Stimulated activated CD8-positive, alpha-beta memory T cell treated with anti-CD3 and anti-CD28 coated beads, Interleukin-12 subunit alpha, Interleukin-12 subunit beta, amount 100 ng/mL, for 4 hours (primary cell): Measurements from ENCODE around the gene TCF20.

ENCODE experiments used
- DNase-seq: peaks from one replicate; pipeline ENCODE4 v3.0.0-alpha.2; 2020; ENCODE audit warnings: low read depth

TCF20 gene

DNA sequence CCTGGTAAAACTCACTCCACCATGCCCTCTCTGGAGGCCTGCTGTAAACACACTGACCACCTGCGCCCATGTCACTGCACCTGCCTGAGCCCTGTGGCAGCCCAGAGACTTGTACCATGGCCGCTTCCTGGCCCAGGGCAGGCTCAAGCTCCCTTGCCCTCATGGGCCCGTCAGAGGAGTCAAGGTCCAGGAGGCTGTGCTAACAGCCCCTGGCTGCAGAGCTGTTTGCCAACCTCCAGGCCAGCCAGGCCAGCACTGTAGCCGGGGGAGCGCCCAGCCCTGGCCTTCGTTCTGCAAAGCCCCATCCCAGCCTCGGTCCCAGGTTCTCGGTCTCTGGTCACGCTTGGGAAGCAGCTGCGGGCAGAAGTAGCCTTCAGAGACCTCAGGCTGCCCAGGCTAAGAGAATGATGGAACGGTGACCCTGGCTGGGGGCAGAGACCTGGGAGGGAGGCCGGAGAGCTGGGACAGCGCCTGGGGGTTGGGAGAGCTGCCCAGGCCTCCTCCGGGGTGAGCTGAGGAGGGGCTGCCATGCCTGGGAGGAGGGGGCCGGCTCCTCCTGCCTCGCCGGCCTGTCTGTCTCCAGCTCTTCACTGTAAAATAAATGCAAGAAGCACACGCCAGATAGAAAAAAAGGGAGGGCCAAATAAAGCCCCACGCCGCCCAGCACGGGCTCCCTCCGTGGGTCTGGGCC is 11.9 kb upstream of the TCF20 start:
- no peak for DNase-seq

DNA sequence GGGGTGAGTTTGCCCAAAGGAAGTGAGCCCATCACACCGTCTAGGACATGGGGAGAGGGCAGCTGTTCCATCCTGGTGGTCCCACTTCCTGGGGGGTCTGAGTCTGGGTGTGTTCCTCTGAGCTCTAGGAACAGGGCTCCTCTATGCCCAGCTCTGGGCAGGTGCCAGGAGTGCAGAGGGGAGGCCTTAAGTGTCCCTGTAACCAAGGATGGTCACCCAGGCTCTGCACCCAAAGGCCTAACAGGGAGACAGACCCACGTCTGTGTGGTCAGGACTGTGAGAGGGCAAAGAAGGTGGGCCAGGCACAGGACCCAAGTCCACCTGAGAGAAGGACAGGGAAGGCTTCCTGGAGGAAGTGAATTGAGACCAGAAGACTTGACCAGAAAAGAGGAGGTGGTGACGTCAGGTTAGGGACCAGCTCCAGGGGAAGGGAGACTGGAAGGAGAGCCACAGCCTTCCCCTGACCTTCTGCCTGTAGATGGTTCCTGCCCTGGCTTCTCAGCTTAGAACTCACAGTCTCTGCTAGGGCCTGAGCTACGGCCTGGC is 11.3 kb upstream of the TCF20 start:
- no peak for DNase-seq

DNA sequence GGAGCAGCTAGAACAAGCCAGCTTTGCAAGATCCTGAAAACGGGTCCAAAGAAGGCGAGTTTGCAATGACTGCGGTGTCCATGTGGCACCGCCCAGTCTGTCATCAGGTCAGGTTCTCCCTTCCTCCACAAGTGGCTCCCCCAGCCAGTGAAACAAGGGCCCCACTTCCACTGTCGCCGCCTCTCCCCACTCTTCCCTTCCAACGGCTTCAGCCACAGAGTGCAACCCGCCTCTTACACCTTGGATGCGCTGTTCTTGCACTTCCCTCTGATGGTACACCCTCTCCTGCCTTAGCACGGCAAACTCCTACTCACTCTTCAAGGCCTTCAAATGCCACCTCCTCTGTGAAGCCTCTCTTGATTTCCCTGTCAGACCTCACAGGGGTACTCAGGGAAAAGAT is 10.8 kb upstream of the TCF20 start:
- no peak for DNase-seq

DNA sequence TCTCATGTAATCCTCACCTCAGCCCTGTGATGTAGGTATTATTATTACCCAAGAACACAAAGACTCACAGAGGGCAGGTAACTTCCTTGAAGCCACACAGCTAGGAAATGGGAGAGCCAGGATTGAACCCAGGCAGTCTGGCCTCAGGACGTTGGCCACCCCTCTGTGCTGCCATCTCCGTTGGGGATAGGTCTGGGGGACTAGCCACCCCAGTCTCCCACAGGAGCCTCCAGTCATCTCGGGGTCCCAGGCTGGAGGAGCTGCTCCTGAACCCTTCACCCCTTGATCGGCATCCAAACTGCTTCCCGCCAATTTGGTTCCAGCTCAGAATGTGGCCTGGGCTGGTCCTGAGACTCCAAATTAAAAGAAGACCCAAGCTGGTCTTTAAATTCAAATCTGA is 10.4 kb upstream of the TCF20 start:
- no peak for DNase-seq

DNA sequence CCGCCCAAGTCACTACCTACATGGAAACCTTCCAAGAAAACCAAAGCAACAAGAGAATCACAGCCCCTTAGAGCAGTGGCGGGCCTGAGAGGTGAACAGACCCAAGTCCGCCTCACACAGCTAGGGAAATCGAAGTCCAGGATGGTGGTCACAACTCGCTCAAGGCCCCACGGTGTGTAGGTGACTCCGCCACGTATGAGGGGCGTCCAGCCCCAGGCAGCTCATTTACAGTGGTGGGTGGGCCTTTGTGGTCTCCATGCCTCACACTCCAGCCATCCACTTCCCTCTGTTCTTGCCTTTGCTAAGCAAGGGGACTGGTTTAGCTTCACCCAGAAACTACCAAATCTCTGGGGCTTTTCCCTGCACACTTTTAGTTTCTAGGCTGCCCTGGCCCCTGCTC is 9.7 kb upstream of the TCF20 start:
- DNase-seq, result no peak

DNA sequence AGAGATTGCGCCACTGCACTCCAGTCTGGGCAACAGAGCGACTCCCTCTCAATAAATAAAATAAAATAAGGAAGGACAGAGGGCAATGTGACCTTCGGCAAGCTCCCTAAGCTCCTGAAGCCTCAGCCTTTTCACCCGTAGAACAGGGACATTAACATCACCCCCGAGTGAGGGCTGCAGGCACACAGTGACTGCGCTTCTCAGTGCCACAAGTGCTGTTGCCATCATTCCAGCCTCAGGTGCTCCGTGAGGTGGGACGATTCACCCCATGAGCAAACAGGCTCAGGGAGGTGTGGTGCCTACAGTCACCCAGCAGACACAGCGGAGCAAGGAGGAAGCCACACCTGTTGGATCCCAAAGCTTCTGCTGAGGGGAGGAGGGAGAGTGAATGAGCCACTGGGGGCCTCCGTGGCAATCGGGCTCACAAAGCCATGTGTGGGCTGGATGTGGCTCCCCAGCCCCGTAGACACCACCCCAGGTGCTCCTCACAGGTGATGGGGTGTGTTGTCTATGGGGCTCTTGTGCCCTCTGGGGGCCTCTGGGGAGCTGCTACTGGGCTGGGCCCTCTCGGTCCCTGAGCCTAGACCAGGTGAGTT is 9.1 kb upstream of the TCF20 start:
- no peak for DNase-seq

DNA sequence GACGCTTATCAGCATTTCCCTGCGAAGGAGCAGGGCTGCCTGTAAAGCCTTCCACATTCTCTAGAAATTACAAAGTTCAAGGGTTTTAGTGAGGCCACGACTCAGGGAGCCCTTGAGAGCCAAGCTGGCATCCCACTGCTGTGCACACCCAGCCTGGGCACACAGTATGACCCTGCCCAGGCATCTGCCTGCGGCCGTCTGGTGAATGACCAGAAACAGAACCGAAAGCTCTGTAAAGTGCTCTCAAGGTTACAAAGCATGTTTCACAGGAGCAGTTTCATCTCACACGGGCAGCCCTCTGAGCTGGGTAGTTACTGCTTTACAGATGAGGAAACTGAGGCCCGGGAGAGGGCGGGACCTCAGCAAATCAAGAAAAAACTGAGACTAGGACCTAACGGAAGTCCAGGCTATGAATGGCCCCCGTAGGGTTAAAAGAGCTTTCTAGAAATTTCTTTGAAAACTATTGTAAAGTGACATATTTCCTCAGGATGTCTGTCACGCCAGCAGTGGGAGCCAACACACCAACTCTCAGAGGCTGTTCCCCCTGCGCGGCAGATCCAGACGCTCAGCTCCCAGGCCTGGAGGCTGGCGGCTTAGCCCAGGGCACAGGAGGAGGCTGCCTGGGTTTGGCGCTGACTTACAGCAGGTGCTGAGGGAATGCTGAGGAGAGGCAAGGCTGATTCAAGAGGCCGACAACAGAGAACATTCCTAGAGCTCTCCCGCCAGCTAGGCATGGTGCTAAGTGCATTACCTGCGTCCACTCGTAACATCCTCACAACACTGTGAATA is 7.7 kb upstream of the TCF20 start:
- no peak for DNase-seq

DNA sequence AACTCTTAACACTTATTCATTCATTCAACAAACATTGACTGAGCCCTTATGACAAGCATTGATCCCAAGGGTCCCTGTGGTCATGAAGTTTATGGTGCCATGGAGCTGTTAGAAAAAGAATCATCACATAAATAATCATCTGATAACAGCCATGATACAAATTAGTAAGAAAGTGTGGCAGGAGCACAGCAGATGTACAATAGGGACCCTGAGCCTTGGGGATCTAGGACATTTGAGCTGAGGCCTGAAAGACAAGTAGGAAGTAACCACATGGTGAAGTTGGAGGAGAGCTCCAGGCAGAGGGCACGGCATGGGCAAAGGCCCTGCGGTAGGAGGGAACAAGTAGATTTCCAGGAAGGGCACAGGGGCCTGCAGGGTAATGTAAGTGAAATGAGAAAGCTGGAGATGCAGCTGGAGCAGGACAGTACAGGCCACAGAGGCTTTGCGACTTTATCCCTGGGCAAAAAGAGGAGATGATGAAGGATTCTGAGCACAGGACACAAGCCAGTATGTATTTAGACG is 6.8 kb upstream of the TCF20 start:
- no peak for DNase-seq

DNA sequence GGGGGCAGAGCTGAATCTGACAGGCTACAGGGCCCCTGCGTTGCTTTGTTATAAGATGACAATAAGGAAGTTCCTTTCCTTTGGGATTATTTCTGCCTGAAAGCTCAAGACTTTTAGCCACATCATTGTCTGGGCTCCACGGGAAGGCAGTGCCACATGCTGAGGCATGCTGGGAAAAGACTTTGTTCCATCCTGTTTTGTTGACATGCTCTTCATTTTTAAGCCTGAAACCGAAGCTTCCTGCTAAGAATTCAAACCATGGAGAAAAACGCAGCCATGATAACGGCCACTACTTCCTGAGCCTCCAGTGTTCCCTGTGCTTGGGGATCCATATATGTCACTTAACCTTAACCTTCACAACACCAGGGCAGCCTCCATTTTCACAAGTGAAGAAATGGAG is 5.5 kb upstream of the TCF20 start:
- DNase-seq, result no peak

DNA sequence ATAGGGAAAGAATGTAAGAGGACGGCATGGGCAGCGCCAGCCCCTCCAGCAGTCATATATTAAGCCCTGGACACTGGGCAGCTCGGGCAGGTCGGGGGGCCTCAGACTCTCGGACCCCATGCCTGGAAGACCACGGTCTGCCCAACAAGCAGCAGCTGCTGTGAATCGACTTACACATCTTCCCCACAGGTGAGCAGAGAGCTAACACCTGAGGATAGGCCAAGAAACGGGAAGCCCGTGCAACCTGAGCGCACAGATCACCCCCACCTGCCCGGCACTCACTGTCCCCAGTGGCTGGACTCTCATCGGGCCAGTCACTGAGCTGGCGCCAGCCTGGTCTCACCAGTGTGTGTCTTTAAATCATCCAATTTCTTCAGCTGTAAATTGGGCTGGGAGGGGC is 4.7 kb upstream of the TCF20 start:
- no peak for DNase-seq

DNA sequence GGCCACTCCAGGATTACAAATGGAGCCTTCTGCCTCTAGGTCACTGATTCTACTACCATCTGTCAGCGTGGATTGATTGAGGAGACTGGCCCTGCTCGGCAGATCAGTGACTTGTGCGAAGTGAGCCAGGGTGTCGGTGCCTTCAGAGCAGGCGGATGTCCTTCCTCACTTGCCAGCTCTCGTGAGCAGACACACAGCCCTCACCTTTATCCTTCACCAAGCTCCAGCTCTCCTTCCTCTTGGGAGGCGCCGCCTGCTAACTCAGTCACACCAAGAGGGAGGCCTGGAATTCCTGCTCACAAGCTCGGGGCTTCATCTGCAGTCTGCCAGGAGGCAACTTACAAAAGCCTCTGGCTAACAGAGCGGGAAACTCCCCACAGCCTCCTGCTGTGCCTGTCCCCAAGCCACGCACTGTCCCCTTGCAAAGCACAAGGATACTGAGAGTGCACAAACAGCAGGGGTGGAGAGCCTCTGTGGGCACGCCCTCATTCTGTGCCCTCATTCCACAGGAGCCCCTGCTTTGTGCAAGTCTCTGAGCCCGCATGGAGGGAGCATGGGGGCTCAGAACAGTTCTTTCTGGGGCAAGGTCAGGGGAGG is 3.5 kb upstream of the TCF20 start:
- DNase-seq, result no peak

DNA sequence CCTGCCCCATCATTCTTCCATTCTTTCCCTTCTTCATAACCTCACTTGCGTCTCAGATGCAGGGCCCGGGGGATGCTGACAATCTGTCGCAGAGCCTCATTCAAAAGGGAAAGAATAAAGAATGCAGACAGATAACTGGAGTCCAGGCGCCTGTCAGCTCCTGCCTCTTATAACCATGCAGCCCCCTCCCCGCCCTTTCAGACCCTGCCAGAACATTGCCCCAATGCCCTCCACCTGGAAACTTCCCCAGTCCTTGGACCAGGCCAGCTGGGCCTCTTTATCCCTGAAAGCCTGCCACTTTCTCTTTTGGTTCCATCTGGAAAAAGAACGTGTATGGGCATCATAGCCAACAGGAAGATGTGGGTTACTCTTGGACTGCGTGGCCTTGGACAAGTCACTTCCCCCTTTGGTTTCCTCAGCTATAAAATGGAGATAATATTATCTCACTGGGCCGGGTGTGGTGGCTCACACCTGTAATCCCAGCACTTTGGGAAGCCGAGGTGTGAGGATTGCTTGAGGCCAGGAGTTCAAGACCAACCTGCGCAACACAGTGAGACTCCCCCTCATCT is 2.1 kb upstream of the TCF20 start:
- DNase-seq, result no peak

DNA sequence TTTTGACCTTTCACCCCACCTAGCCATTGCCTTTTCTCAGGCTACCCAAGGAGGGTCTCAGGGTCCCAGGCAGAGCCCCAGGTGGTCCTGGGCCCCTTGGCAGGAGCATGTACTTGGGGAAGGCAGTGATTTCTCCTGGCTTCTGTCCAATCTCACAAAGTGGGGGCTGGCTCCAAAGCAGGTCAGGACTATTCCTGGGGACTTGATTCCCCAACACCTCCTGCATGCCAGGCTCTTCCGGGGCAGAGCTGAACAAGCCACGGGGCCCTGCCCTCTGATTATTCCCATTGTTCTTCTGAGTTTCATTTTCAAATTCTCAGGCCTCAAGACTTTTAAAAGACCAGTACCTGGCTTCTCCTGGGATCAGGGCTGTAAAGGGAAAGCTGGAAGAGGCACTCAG is 1.5 kb upstream of the TCF20 start:
- no peak for DNase-seq

DNA sequence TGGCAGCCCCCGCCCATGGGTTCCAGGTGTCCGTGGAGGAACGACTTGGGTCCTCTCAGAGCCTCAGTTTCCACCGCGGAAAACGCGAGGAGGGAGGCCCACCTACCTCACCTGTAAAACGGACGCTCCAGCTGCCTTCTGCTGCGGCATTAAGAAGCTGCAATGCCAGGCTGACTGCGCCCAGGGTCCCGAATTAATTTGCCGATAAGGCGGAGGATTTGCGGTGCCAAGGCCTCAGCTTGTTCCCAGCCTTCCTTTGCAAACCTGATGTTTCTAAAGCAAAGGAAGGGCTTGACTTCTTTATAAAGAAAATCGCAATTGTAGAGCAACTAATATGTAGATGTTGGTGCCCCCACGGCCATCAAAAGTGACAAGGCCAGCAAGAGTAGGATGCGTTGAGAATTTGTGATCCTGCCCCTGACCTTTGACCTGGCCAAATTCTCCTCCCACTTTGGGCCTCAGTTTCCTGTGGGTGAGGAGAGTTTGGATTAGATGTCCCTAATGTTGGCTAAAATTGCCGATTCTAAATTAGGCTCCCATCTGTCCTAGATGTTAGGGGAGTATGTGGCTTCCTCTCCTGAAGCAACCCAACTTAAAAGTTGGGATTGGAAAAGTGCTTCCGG is 849 bp upstream of the TCF20 start:
- DNase-seq, result no peak

DNA sequence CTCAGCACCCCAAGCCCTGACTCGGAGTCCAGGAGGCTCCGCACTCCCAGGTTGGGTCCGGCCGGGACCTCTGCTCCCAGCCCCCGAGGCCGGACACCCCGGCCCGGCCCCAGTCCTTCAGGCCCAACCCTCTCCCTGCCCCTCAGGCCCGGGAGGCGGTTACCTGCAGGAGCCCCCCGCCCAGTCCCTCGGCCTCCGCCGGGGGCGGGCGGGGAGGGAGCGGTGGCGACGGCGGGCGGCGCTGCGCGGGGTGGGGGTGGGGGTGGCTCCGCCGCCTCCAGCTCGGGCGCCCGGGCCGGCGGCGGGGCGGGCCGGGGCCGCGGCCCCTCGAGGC is 310 bp downstream of the TCF20 start:
- no peak for DNase-seq

DNA sequence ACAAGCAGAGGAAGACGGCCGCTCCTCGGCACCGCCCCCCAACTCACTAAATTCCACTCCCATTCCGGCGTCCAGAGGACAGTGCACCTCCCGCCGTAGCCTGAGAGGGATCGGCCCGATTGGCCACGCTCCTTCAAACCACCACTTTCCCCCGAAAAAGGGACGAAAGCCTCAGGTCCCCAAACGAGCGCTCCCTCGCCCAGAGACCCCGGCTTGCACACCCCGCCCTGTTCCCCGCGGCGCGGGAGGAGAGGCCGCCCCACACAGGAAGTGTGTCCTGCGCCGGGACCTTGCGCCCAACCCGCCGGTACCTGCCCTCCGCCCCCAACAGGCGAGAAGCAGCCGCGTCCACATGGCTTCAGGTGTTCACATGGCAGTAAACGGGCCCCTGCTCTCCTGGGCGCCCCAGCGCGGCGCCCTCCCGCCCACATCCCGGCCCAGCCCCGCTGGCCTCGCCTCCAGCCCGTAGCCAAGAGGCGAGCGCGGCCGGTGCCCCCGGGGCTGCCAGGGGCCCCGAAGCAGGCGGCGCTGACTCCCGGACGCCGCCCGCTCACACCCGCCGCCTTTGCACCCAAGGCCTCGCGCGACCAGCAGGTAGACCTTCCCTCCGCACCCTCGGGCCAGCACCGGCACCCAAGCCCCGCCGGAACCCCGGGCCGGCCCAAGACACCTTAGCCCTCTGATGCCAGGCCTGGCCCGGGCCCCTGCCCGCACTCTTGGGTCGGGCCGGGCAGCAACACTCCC is 849 bp downstream of the TCF20 start:
- peak; percentile 50 for DNase-seq

DNA sequence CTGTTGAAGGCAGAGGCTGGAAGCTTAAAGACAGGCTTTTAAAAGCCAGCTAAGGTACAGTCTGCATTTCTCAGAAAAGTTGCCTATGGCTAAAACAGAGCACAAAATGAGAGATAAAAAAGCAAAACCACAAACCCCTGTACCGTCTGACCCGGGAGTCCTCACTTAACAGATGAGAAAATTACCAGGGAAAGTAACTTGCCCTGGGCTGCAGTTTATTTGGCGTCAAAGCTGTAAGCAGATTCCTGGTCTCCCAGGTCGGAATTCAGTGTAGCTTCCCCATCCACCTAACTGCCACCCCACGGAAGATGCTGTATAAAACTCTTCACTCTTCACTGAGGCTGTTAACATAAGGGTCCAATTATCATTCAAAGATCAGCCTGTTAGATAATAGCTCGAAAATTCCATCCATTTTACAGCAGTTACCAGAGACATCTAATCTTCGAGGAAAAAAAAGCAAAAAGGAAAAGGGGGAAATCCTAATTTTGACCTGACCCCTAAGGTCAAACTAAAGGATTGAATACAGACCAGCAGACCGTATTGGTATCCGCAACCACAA is 1.5 kb downstream of the TCF20 start:
- no peak for DNase-seq

DNA sequence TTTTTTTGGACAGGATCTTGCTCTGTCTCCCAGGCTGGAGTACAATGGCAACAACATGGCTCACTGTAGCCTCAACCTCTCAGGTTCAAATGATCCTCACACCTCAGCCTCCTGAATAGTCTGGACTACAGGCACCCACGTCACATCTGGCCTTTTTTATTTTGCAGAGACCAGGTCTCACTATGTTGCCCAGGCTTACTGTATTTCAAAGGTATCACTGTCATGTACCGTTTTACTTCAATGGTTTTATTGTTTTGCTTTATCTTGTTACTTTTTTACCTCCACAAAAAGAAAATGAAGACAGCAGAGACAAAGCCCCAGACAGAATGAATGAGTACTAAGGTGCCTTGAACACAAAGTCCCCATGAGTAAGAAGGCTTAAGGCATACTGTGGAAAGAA is 5.1 kb downstream of the TCF20 start:
- no peak for DNase-seq

DNA sequence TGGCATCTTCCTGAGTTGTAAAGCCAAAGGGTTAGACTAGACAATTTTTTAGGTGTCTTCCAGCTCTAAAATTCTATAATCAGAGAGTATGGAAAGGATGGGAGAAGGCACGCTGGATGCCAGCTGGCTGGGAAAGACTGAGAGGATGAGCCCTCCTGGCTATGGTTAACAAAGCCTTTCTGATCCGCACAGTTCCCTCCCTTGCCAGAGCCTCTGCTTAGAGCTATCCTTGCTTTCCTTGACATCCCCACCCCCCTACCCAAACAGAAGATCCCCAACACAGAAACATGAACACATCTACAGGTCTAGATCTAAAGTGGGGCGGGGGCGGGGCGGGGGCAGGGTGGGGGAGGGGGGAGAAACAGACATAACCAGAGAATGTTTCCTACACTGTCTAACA is 6.5 kb downstream of the TCF20 start:
- no peak for DNase-seq

DNA sequence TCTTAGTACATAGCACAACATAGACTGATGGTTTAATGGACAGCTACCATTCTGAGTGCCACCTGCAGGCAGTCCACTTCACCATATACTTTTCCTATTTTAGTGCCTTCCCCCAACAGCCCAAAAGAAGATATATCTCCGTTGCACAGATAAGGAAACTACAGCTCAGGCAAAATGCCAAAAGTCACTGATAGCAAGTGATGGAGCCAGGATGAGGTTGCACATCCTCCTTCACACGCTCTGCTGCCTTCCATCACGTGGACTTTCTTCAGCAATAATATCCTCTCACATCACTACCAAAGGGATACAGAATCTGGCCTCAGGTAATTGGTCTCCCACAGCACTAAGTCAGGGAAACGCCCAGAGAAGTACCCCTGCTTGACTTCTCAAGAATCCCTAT is 7.5 kb downstream of the TCF20 start:
- no peak for DNase-seq

DNA sequence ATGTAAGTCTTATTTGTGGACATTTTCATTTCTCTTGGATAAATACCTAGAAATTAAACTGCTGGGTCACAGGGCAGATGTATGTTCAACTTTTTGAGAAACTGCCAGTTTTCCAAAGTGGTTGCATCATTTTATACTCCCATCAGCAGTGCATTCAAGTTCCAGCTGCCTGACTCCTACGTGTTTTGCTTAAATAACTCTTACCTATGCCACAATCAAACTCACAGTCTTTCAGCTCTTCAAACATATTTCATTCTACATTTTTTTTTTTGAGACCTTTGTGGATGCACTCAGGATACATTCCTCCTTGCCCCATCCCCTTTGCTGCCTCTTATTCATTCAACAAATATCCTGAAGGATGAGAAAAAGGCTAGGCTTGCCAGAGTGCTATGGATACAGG is 9.2 kb downstream of the TCF20 start:
- DNase-seq, result no peak
